Kidney (tissue), 14 donors: ENCODE measurements around the gene SEMA4G. TPM values are rescaled to one million over a fixed set of nuclear protein-coding genes. Genes with fewer than 3 reads are reported as not detected.
A peak's percentile ranks its signal among the peaks of the same experiment; 100 is the strongest.

ENCODE experiments used
- DNase-seq, 5 donors: peaks; one replicate each; pipeline ENCODE4 v3.0.0-alpha.2; 2013 to 2020
- FAIRE-seq: peaks from 2 replicates; lab custom pipeline; 2012; peaks lifted over from hg19 to GRCh38; lab: Jason Lieb, UNC
- H3K27ac ChIP-seq, 2 donors: one replicate each; pipeline ENCODE4 v1.7.0; 2013; ENCODE audit warnings: low read depth in 2 of 2, low read length in 2 of 2, inconsistent platforms in 1 of 2
- H3K27me3 ChIP-seq: one replicate; pipeline ENCODE4 v1.7.1; 2013; ENCODE audit warnings: low read length, inconsistent platforms; ENCODE audit not compliant: control insufficient read depth, insufficient read depth
- H3K36me3 ChIP-seq, 3 donors: one replicate each; pipeline versions ENCODE4 v1.7.0 to v1.7.1; 2013; ENCODE audit warnings: low read length in 3 of 3, control low read depth in 1 of 3, inconsistent platforms in 1 of 3; ENCODE audit not compliant: insufficient read depth in 3 of 3, control insufficient read depth in 2 of 3
- H3K4me1 ChIP-seq, 3 donors: one replicate each; pipeline versions ENCODE4 v1.7.0 to v1.7.1; 2013; ENCODE audit warnings: low read length in 3 of 3, inconsistent platforms in 1 of 3, low read depth in 1 of 3; ENCODE audit not compliant: control insufficient read depth in 2 of 3, insufficient read depth in 2 of 3
- H3K4me3 ChIP-seq, 3 donors: one replicate each; pipeline versions ENCODE4 v1.7.0 to v1.8.1; 2013; ENCODE audit warnings: low read length in 3 of 3, control low read depth in 1 of 3, inconsistent platforms in 1 of 3
- H3K9ac ChIP-seq, 3 donors: one replicate each; pipeline versions ENCODE4 v1.7.0 to v1.7.1; 2013; ENCODE audit warnings: low read length in 3 of 3, control low read depth in 1 of 3, inconsistent platforms in 1 of 3
- H3K9me3 ChIP-seq, 3 donors: one replicate each; pipeline versions ENCODE4 v1.7.0 to v1.7.1; 2013; ENCODE audit warnings: low read length in 3 of 3, control low read depth in 1 of 3, inconsistent platforms in 1 of 3; ENCODE audit not compliant: control insufficient read depth in 2 of 3, insufficient read depth in 1 of 3
- CTCF ChIP-seq: IDR thresholded peaks from 3 replicates; pipeline ENCODE4 v1.5.1; 2012; ENCODE audit warnings: mild to moderate bottlenecking, moderate library complexity, borderline replicate concordance; ENCODE audit not compliant: insufficient read depth; ENCODE audit errors: extremely low read depth
- intact Hi-C: fragments of 100-400 bp; cut with DNase I; formaldehyde crosslinking; loops from one replicate; pipeline ENCODE4 v1.11.1; 2022
- polyA plus RNA-seq: library from polyadenylated mRNA; stranded (reverse); fragments of 350-450 nt; fragmentation: Illumina TruSeq; extraction: RNeasy Lipid Tissue Mini Kit (QIAGEN cat#74804); gene quantifications from one replicate; pipeline ENCODE4 v1.2.3, GENCODE V29; 2014; ENCODE audit warnings: low read depth, low replicate concordance; ENCODE audit not compliant: insufficient read depth
- total RNA-seq: library from RNA; stranded (reverse); fragmentation: NEBNext Ultra II Directional; extraction: Animal tissue kit (Norgen Biotek cat#: 25700); gene quantifications from one replicate; pipeline ENCODE4 v1.2.1, GENCODE V29; 2021
- donor health status: control.
- donor health status: control.
- donor health status: control.
- donor health status: control.
- donor health status: control.
- donor health status: DM: yes; HTN: yes; CAD: no.
- donor health status: Normal renal cell carcinoma (clear cell type).

The SEMA4G gene
- total and polyA plus RNA-seq, 2 donors from 2014 or later, result 6.1 to 23.5 TPM

- Histone ChIP-seq H3K27ac (no peak overlapping the region), H3K36me3 (peaks cover 3 to 40% (median 24%) of the 10 kb centered on the region in 3 donors), H3K9me3 (no peaks in the 10 kb centered on the region), H3K4me1 (no peaks in the 10 kb centered on the region), H3K4me3 (no peak overlapping the region), H3K27me3 (no peaks in the 10 kb centered on the region), H3K9ac (no peak overlapping the region)
- intact Hi-C loops, result no loop called here
- TF ChIP-seq CTCF, result no peak
- peak in 2 of 5 donors; percentile 33 to 61 for DNase-seq
- no peak for FAIRE-seq
Measured at GRCh38 chr10:100979791-100980272, 10.5 kb downstream of the SEMA4G start.

GRCh38 chr10:100980311-100980710, 11.0 kb downstream of the SEMA4G start:
- H3K4me3 ChIP-seq, result no peak overlapping the region
- no peaks in the 10 kb centered on the region for H3K27me3 ChIP-seq
- DNase-seq (no peak), FAIRE-seq (no peak)
- peaks cover 3 to 40% (median 24%) of the 10 kb centered on the region in 3 donors for H3K36me3 ChIP-seq
- peaks cover 0 to 4% (median 0%) of the 10 kb centered on the region in 3 donors for H3K4me1 ChIP-seq
- H3K9me3 ChIP-seq, result no peaks in the 10 kb centered on the region
- no peak overlapping the region for H3K27ac ChIP-seq
- no peak for TF ChIP-seq CTCF
- H3K9ac ChIP-seq, result no peak overlapping the region
- intact Hi-C loops, result no loop called here

- Histone ChIP-seq H3K9me3 (no peaks in the 10 kb centered on the region), H3K27me3 (no peaks in the 10 kb centered on the region), H3K4me3 (no peak overlapping the region), H3K9ac (no peak overlapping the region), H3K36me3 (peaks cover 3 to 40% (median 24%) of the 10 kb centered on the region in 3 donors), H3K4me1 (peaks cover 0 to 6% (median 0%) of the 10 kb centered on the region in 3 donors), H3K27ac (no peak overlapping the region)
- FAIRE-seq (no peak), DNase-seq (no peak)
- TF ChIP-seq CTCF, result no peak
- intact Hi-C loops, result no loop called here
Measured at GRCh38 chr10:100980711-100981110, 11.4 kb downstream of the SEMA4G start.
